GM21367 (cell line): ENCODE measurements around the gene NCS1.

ENCODE experiments used
- ATAC-seq: cut with Tn5 transposase; IDR thresholded peaks from one replicate; pipeline ENCODE4 v1.9.1; 2021; ENCODE audit not compliant: unreplicated experiment

Gene NCS1

DNA sequence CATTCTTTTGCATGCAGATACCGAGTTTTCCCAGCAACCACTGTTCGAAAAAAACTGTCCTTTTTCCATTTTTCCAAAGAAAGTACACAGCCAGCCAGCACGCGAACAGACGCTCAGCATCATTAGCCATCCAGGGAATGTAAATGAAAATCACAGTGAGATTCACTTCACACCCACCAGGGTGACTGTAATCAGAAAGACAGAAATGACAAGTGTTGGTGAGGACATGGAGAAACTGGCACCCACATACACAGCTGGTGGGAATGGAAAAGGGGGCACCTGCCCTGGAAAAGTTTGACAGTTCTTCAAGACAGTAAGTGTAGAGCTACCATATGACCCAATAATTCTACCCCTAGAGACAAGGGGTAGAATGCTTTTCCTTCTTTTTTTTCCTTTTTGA, 25.0 kb upstream of the NCS1 start:
- ATAC-seq, result no peak

DNA sequence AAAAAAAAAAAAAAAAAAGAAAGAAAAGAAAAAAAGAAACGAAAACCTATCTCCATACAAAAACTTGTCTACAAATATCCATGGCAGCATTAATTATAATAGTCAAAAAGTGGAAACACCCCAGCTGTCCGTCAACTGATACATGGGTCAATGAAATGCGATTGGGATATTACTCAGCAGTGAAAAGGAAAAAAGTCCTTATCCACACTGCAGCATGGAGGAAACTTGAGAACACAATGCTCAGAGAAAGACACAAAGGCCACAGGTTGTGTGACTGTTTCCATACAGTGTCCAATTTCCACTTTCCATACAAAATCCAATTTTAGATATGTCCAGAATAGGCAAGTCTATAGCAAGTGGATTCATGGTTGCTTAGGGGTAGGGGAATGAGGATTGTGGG, 24.3 kb upstream of the NCS1 start:
- ATAC-seq, result no peak

DNA sequence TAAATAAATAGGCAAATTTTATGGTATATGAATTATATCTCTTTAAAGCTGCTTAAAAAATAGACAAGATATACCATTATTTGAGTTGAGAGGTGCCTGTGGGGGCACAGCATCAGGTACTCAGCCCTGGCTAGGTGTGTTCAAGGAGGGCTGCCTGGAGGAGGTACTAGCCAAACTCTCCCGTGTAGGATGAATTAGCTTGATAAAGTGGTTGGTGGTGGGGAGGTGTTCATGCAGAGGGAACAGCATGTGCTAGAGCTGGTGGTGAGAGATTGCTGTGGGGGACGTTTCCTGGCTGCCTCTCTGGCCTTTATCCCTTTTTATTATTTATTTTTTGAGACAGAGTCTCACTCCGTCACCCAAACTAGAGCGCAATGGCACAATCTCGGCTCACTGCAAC, 23.2 kb upstream of the NCS1 start:
- ATAC-seq, result no peak

DNA sequence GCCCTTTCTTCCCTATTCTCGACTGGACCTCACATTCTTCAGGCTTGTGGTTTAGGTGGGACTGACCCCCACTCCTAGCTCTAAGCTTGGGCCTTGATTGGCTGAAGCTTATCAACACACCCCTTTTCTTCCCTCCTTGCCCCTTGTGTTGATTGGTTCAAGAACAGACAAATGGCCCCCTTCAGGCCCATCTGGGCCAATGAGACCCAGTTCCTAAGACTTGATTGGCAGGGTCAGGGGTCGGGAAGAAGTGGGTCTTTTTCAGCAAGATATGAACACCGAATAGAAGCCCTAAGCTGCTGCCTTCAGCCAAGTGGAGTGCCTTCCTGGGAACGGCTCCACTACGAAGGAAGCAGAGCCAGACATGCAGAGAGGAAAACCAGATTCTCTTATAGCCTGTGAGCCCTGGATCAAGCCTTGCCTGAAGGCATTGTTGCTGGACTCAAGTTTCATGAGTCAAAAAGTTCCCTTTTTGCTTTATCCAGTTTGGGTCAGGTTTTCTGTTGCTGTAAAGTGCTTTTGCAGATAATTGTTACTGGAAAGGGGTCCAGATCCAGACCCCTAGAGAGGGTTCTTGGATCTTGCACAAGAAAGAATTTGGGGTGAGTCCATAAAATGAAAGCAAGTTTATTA, 22.4 kb upstream of the NCS1 start:
- no peak for ATAC-seq

DNA sequence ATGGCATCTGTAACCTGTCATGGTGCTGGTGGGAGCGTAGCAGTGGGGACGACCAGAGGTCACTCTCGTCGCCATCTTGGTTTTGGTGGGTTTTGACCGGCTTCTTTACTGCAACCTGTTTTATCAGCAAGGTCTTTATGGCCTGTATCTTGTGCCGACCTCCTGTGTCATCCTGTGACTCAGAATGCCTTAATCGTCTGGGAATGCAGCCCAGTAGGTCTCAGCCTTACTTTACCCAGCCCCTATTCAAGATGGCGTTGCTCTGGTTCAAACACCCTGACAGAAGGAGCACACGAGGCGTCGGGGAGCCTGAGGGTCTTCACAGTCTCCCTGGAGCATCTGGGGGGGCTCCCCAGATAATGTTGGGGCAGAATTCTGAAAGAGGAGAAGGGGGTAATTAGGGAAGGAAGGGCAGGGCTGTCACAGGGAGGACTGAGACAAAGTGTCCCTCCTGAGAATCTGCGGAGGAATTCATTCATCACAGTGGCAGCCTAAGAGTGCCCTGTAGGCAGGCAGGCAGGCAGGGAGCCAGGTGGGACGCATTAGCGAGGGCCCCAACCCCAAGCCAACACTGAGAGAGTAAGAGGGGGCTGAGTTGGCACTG, 21.3 kb upstream of the NCS1 start:
- no peak for ATAC-seq

DNA sequence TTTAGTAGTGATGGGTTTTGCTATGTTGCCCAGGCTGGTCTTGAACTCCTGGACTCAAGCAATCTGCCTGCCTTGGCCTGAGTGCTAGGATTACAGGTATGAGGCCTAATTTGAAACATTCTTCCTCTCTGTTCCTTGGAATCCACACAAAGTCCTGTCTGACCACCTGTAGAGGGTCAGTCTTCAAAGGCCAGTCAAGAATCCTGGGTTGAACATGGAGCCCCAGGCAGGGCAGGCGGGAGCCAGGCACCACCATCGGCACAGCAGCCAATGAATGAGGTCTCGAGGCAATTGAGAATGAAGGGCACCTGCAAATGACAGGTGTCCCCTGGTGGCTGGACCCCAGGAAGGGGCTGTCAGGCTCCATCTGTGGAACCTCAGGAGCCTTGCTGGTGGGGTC, 17.4 kb upstream of the NCS1 start:
- no peak for ATAC-seq

DNA sequence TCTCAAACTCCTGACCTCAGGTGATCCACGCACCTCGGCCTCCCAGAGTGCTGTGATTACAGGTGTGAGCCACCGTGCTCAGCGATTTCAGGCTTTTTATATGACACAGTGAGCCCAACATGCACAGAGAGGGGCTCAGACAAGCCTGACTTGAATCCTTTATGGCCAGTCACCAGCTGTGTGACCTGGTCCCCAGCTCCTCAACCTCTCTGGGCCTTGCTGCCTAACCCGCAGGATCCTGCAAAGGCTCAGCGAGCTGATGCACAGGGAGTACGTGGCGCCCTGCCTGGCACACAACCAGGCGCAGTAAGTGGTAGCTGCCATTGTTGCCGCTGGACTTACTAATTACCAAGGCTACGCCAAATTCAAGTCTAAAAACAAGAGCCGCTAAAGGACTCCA, 16.6 kb upstream of the NCS1 start:
- ATAC-seq, result no peak

DNA sequence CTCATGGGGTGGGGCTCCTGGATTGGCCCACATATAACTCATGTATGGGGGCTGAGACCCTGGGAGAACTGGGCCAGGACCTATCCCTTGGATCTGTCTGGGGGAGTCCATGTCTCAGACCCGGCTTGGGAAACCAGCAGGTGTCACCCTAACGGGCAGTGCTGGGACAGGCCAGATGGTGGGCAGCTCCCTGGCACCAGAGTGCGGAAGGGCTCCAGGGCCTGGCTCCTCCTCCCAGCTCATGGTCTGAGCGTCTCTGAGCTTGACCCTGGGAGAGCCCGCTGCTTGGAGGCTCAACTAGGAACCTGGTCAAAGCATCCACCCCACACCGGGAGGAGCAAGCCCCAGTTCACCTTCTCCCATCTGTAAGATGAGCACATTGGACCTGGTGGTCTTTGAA, 15.5 kb upstream of the NCS1 start:
- ATAC-seq, result no peak

DNA sequence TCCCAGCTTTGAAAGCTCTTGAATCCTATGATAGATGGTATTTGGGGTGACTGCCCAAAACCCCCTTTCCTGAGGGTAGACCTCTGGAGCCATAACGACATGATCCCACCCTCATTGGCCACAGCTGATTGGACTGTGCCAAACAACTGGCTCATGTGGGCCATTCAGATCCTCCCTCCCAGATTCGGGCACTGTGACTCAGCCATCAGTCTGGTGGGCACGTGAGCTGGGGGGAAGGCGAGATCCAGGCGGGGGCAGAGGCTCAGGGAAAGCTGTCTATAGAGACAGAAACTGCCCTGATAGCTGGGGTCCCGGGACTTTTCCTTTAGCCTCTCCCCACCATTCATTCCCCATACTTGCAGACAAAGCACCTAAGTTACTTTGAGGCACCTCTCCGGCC, 15.1 kb upstream of the NCS1 start:
- no peak for ATAC-seq

DNA sequence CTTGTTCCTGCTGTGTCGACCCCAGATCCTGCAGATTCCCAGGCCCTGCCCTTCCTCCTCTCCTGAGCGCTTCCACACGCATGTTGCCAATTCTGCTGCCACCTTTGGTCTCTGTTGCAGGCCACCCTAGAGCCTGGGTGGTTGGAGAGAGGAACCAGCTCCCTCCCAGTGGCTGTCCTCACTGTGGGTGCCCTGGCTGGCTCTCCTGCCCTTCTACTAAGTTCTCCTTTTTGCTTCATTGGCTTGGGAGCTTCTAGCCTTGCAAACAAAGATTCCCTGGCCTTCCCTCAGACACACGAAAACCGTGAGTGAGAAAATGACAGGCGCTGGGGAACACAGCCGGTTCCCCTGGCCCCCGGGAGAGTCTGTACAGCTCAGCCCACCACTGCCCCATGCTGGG, 14.2 kb upstream of the NCS1 start:
- no peak for ATAC-seq

DNA sequence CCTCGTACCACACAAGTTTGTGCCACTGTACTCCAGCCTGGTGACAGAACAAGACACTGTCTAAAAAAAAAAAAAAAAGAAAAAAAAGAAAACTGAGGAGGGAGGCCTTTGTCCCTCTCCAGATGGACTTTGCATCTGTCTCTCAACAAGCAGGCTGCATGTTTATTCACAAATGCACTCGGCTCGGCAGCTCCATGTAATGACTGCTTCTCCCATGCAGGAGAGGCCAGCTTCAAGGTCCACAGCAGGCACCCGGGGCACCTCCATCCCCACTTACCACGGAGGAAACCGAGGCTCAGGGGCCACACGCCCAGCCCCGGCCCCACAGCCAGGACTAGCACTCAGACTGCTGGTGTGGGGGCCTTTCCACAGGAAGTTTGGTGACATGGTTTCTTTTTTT, 13.1 kb upstream of the NCS1 start:
- no peak for ATAC-seq

DNA sequence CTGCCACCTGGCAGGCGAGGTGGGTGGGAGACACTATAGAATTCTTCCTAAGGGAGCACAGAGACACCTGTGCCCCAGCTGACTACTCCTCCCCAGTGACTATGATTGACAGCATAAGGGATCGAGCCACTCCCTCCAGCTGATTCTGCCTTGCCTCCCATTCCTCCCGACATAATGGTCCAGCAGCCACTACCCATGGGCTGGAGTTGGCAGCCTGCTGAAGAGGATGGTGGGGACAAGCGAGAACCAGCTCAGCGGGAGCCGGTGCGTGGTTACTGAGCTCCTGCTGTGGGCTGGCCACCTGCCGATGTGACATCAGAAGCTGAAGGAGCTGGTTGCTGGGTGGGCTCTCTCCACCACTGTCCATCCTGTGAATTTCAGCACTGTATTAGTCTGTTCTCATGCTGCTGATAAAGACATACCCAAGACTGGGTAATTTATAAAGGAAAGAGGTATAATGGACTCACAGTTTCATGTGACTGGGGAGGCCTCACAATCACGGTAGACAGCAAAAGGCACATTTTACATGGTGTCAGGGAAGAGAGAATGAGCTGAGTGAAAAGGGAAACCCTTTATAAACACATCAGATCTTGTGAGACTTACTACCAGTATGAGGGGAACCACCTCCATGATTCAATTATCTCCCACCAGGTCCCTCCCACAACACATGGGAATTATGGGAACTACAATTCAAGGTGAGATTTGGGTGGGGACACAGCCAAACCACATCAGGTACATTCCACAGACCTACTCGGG, 12.1 kb upstream of the NCS1 start:
- no peak for ATAC-seq

DNA sequence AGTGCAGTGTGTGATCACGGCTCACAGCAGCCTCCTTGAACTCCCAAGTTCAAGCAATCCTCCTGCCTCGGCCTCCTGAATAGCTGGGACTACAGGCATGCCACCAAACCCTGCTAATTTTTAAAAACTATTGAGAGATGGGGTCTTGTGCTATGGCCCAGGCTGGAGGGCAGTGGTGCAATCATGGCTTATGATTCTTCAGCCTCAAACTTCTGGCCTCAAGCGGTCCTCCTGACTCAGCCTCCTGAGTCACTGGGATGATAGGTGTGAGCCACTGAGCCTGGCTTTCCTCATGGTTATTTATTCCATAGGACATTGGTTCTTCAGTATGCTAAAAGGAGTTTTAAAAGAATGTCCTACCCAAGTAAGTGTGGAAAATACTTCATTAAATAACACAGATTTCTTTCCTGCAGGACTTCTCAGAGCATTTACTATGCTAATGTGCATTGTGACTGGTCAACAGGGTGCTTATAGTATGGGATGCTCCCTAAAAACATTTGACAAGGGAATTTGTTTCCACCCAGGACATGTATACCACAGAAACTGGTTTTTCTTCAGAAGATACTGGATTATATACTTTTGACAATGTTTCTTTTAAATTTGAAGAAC, 11.2 kb upstream of the NCS1 start:
- ATAC-seq, result no peak

DNA sequence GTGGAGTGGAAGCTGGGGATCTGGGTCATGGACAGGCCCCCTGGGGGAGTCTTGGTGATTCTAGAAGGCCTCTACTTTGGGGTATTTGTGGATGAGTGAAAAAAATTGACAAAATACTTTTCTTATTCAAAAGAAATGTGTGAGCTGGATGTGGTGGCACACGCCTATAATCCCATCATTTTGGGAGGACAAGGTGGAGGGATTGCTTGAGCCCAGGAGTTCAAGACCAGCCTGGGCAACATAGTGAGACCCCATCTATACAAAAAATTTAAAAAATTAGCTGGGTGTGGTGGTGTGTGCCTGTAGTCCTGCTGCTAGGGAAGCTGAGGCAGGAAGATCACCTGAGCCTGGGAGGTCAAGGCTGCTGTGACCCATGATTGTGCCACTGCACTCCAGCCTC, 6.6 kb upstream of the NCS1 start:
- no peak for ATAC-seq

DNA sequence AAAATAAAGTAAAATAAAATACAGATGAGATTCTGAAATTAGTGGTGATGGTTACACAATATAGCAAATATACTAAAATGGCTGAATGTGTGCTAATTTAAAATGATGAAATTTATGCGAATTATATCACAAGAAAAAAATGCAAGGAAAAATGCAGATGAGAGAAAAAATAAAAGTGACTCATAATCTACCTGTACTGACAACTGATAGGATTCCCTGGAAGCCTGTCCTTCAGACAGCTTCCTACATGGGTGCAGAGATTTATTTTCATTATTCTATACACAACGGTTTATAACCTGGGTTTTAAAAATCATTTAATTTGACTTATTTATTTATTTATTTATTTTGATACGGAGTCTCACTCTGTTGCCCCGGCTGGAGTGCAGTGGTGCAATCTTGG, 5.8 kb upstream of the NCS1 start:
- no peak for ATAC-seq

DNA sequence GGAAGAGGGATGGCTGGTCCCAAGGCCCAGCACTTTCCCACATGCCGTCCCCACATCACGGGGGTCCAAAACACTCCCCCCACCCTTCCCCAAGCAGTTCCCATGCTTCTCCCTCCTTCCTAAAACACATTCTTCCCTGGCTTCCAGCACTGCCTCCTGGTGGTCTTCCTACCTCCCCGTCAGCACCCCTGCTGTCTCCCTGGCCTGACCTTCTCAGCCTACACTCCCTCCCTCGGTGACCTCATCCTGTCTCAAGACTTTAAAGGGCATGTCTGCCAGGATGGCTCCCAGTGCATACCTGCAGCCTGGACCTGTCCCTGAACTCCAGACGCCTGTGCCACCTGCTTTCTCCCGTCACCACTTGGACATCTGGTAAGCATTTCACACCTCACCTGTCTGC, 4.3 kb upstream of the NCS1 start:
- no peak for ATAC-seq

DNA sequence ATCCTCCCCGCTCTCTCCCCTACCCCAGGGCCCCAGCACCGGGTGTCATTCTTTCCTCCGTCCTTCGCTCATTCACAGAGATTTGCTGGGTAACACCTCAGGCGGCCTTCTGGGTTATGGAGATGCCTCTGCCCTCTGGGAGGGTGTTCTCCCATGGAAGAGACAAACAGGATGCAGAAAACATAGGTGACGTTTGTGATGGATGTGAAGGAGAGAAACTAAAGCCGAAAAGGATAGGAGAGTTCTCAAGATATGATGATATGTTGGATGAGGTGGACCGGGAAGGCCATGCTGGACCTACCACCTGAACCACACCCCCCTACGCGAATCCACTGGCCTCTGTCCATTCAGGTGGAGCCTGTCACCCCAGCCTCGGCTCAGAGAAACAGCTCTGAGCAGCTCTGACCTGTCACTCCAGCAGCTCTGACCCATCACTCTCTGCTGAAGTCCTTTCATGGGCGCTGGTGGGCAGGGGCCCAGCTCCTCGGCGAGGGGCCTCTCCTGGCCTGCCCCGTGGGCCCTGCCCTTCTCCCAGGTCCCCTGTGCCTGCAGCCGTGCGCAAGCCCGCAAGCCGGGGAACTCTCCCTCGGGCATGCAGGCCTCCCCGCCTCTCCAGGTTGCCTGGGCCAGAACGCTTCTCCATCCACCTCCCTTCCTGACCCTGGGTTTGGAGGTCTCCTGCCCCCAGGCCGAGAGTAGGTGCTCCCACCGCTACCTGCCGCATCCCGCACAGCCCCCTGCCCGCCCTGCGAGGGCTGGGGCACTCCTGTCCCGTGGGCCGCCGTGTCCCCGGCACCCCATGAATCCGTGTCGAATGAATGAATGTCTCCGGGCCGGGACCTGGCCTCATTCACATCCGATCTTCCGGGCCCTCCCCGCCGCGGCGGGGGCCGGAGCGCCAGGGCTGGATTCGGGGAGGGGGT, 717 bp upstream of the NCS1 start:
- ATAC-seq, result no peak

DNA sequence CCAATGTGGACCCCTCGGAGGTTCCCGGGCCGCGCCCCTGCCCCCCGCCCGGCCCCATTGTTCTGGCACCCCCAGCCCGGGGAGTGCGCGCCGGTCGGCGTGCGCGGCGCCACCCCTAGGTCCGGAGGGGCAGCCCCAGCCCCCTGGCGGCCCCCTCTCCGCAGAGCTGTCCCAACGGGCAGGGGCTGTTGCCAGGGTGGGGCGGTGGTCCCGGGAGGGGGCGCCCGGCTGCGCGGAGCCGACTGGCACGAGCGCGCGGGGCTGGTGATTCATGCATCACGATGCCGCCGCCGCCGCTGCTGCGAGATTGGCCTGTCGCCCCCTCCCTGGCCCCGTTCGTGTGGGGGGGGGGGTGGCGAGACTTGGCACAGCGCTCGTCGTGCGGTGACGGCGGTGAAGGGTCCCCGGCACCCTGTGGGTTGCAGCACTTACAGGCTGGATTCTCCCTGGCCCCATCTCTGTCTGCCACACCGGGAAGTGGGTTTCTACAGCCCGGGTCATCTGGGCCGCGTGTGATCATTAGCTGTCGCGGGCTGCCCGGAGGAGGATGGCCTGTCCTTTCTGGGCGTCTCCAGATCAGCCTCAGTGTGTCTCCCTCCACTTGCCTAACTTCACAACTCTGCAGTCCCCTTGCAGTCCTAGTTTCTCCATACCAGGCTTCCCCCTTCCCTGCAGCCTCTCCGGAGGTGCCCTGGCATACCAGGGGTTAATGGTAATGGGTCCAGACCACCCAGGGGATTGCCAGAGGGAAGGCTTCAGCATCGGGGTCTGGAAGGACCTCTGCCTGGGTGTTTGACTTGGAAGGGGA, 858 bp downstream of the NCS1 start:
- ATAC-seq, result no peak

DNA sequence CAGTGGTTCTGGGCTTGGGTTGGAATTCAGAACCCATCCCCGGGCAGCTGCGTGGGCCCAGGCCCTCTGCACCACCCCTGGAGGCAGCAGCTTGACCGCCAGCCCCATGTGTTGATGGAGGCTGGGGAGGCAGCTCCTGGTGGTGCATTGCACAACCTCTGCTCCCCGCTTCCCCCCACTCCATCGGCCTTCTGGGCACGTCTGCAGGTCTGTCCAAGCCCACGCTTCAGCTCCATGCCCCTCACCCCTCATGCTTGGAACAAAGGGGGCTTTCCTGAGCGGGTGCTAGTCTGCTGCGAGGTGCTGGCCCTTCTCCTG, 1.4 kb downstream of the NCS1 start:
- ATAC-seq, result no peak

DNA sequence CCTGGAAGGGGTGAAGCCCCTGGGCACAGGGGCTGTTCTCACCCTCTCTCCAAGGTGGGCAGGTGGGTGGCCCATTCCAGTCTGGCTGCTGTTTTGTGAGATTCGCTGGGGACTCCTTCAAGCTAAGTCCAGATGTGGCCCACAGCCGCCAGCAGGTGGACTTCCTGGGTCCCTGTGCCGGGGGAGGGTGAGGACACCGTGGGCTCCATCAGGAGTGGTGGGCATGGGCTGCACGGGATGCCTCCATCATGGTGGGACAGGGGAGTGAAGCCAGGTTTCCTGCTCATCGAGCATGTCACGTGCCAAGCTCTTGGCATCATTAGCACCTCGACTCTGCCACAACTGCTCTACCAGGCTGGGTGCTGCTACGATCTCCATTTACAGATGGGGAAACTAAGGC, 1.8 kb downstream of the NCS1 start:
- no peak for ATAC-seq

DNA sequence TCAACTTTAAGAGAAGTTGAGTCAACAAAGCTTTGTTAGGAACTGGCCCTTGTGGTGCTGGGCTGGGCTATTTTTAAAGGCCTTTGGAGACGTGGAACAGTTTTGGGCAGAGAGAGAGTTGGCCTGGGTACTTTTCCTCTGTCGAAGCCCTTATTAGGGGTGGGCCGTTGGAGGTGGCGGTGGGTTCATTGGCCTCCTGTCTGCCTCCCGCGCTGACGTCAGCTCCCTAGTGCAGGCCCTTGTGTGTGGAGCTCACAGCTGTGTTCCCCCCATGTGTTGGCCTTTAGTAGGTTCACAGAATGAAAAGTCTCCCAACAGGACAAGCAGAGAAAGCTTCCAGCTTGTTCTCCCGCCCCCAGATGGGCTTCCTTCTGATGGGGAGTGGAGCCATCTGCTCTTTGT, 2.7 kb downstream of the NCS1 start:
- no peak for ATAC-seq
